ENCODE results near the gene AP3B1.

DNA sequence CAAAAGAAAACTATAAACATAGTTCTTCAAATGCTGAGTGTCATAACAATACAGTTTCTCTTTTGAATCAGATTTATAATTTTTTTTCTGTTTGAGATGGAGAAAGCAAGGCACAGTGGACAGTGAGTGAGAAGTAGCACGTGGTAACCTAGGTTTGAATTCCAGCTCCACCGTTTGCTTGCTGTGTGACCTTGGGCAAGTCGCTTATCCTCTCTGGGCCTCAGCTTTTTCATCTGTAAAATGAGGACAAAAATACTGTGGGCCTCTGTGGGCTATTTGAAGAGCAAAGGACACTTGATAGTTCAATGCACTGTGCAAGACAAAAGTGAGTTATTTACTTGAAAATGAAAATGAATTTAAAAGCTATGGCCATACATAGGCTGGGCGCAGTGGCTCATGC, 330.7 kb downstream of the AP3B1 start:
- TF ChIP-seq, protein P1, sequence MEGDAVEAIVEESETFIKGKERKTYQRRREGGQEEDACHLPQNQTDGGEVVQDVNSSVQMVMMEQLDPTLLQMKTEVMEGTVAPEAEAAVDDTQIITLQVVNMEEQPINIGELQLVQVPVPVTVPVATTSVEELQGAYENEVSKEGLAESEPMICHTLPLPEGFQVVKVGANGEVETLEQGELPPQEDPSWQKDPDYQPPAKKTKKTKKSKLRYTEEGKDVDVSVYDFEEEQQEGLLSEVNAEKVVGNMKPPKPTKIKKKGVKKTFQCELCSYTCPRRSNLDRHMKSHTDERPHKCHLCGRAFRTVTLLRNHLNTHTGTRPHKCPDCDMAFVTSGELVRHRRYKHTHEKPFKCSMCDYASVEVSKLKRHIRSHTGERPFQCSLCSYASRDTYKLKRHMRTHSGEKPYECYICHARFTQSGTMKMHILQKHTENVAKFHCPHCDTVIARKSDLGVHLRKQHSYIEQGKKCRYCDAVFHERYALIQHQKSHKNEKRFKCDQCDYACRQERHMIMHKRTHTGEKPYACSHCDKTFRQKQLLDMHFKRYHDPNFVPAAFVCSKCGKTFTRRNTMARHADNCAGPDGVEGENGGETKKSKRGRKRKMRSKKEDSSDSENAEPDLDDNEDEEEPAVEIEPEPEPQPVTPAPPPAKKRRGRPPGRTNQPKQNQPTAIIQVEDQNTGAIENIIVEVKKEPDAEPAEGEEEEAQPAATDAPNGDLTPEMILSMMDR (IDR thresholded peaks at IDR 0.05) = no peak
- no peak for TF ChIP-seq POLR2A (IDR thresholded peaks at IDR 0.05)
